Ishikawa (cell line): ENCODE results near the gene SNTG2.

Experiments
- CEBPB ChIP-seq: IDR thresholded peaks from 2 replicates; pipeline ENCODE4 v1.6.1; 2012
- CREB1 ChIP-seq: IDR thresholded peaks from 2 replicates; pipeline ENCODE4 v1.6.1; 2012; ENCODE audit warnings: low read depth
- EGR1 ChIP-seq: IDR thresholded peaks from 2 replicates; pipeline ENCODE4 v1.6.1; 2012
- EP300 ChIP-seq: IDR thresholded peaks from 2 replicates; pipeline ENCODE4 v1.6.1; 2012; ENCODE audit warnings: borderline replicate concordance
- FOXM1 ChIP-seq: IDR thresholded peaks from 2 replicates; pipeline ENCODE4 v1.6.1; 2012; ENCODE audit warnings: low read depth, borderline replicate concordance
- NFIC ChIP-seq: IDR thresholded peaks from 2 replicates; pipeline ENCODE4 v1.6.1; 2012
- RAD21 ChIP-seq: IDR thresholded peaks from 2 replicates; pipeline ENCODE4 v1.6.1; 2012; ENCODE audit warnings: low read depth
- TAF1 ChIP-seq: IDR thresholded peaks from 2 replicates; pipeline ENCODE4 v1.6.1; 2012; ENCODE audit warnings: low read depth, mild to moderate bottlenecking
- TCF12 ChIP-seq: IDR thresholded peaks from 2 replicates; pipeline ENCODE4 v1.6.1; 2012; ENCODE audit warnings: low read depth
- TEAD4 ChIP-seq: IDR thresholded peaks from 2 replicates; pipeline ENCODE4 v1.6.1; 2012
- YY1 ChIP-seq: IDR thresholded peaks from 2 replicates; pipeline ENCODE4 v1.6.1; 2012; ENCODE audit warnings: low read depth
- ZBTB7A ChIP-seq: IDR thresholded peaks from 2 replicates; pipeline ENCODE4 v1.6.1; 2012; ENCODE audit warnings: low read depth
- TF ChIP-seq, protein P1 (sequence below): IDR thresholded peaks from 2 replicates; pipeline ENCODE4 v1.6.1; 2012; ENCODE audit warnings: low read depth, mild to moderate bottlenecking
- TF ChIP-seq, protein P2 (sequence below): IDR thresholded peaks from 2 replicates; pipeline ENCODE4 v1.6.1; 2012
- TF ChIP-seq, protein P3 (sequence below): IDR thresholded peaks from 2 replicates; pipeline ENCODE4 v1.6.1; 2012

Gene SNTG2

GRCh38 chr2:1181893-1182292 is 231.2 kb downstream of the SNTG2 start:
- no peak for TF ChIP-seq FOXM1
- no peak for TF ChIP-seq CREB1
- TF ChIP-seq, protein P1, sequence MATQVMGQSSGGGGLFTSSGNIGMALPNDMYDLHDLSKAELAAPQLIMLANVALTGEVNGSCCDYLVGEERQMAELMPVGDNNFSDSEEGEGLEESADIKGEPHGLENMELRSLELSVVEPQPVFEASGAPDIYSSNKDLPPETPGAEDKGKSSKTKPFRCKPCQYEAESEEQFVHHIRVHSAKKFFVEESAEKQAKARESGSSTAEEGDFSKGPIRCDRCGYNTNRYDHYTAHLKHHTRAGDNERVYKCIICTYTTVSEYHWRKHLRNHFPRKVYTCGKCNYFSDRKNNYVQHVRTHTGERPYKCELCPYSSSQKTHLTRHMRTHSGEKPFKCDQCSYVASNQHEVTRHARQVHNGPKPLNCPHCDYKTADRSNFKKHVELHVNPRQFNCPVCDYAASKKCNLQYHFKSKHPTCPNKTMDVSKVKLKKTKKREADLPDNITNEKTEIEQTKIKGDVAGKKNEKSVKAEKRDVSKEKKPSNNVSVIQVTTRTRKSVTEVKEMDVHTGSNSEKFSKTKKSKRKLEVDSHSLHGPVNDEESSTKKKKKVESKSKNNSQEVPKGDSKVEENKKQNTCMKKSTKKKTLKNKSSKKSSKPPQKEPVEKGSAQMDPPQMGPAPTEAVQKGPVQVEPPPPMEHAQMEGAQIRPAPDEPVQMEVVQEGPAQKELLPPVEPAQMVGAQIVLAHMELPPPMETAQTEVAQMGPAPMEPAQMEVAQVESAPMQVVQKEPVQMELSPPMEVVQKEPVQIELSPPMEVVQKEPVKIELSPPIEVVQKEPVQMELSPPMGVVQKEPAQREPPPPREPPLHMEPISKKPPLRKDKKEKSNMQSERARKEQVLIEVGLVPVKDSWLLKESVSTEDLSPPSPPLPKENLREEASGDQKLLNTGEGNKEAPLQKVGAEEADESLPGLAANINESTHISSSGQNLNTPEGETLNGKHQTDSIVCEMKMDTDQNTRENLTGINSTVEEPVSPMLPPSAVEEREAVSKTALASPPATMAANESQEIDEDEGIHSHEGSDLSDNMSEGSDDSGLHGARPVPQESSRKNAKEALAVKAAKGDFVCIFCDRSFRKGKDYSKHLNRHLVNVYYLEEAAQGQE: no peak
- no peak for TF ChIP-seq ZBTB7A
- TF ChIP-seq TEAD4: no peak
- TF ChIP-seq, protein P2, sequence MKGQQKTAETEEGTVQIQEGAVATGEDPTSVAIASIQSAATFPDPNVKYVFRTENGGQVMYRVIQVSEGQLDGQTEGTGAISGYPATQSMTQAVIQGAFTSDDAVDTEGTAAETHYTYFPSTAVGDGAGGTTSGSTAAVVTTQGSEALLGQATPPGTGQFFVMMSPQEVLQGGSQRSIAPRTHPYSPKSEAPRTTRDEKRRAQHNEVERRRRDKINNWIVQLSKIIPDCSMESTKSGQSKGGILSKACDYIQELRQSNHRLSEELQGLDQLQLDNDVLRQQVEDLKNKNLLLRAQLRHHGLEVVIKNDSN: no peak
- TF ChIP-seq RAD21: no peak
- no peak for TF ChIP-seq YY1
- no peak for TF ChIP-seq NFIC
- no peak for TF ChIP-seq EP300
- TF ChIP-seq TAF1: no peak
- no peak for TF ChIP-seq CEBPB
- no peak for TF ChIP-seq EGR1
- TF ChIP-seq TCF12: no peak
- TF ChIP-seq, protein P3, sequence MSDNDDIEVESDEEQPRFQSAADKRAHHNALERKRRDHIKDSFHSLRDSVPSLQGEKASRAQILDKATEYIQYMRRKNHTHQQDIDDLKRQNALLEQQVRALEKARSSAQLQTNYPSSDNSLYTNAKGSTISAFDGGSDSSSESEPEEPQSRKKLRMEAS: no peak

DNA sequence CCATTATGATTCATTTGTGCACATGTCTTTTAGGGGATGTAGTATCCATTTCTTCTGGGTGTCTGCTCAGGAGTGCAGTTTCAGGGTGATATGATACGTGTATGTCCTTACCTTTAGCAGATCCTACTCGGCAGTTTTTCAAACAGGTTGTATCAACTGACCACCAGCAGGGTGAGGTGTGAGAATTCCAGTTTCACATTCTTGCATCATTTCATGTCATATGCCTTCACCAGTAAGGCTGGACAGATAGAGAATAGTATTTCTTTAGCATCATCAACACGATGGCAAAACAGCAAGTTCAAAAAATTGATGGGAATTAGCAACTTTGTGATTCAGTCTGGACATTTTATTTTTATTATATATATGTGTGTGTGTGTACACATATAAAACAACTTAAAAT is 232.7 kb downstream of the SNTG2 start:
- TF ChIP-seq ZBTB7A: no peak
- TF ChIP-seq TCF12: no peak
- TF ChIP-seq NFIC: no peak
- no peak for TF ChIP-seq EP300
- no peak for TF ChIP-seq YY1

- TF ChIP-seq TAF1: no peak
- no peak for TF ChIP-seq RAD21
- no peak for TF ChIP-seq NFIC
- TF ChIP-seq EP300: no peak
Measured at GRCh38 chr2:1186421-1186820, 235.8 kb downstream of the SNTG2 start.

GRCh38 chr2:1187189-1187588 is 236.5 kb downstream of the SNTG2 start:
- TF ChIP-seq YY1 (no peak), TEAD4 (no peak), EP300 (no peak), NFIC (no peak), TCF12 (no peak), CEBPB (no peak), EGR1 (no peak)
- TF ChIP-seq, protein P2: no peak

DNA sequence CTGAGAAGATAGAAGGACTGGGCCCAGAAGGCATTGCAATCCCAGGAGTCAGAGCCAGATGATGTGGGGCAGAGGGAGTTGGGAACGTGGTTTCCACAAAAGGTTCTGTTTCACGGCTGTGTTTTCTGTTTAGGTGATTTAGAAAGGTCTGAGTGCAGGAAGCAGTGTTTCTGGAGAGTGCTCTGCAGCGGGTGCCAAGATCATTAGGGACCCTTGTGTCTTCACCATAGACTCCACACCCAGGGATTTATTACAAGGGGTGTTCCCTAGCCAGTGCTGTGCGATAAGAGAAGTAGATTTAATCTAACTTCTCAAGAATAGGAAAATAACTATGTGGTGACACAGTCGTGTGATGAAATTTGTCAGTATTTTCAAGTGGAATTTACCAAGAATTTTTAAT is 241.5 kb downstream of the SNTG2 start:
- TF ChIP-seq CEBPB (no peak), TCF12 (no peak), YY1 (no peak)

- TF ChIP-seq NFIC (no peak), ZBTB7A (no peak), TEAD4 (no peak), TCF12 (no peak), YY1 (no peak), EGR1 (no peak), RAD21 (no peak), EP300 (no peak), CEBPB (no peak), TAF1 (no peak), CREB1 (no peak)
- TF ChIP-seq, protein P2: no peak
- TF ChIP-seq, protein P3: no peak
- TF ChIP-seq, protein P1: no peak
Measured at GRCh38 chr2:1193801-1194200, 243.2 kb downstream of the SNTG2 start.

DNA sequence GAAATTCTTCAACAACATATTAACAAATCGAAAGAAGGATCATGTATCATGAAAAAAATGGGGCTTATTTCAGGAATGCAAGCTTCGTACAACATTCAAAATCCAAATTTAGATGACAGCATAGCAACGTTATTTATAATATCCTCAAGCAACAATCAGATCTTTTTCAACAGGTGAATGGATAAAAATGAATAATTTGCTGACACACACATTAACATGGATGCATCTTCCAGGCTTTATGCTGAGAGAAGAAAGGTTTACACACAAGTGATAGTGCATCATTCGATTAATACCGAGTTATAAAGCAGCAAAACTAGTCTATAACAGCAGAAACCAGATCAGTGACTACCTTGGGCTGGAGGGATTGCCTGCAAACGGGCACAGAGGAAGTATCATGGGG is 253.1 kb downstream of the SNTG2 start:
- no peak for TF ChIP-seq EGR1
